Gastrocnemius medialis (tissue), 4 donors: ENCODE results near the gene TMEM209.

Experiments used
- POLR2A ChIP-seq, 2 donors: fragments of 450-650 bp; IDR thresholded peaks; one replicate each; pipeline ENCODE4 v1.6.1; 2017; ENCODE audit warnings: antibody characterized with exemption in 2 of 2, mild to moderate bottlenecking in 2 of 2, moderate library complexity in 2 of 2
- TF ChIP-seq, protein P1 (sequence below), 5 experiments: fragments of 450-650 bp in 3 of 5; fragments of 200-600 bp in 2 of 5; sonication (generic) in 2 of 5; IDR thresholded peaks in 4 of 5; conservative IDR thresholded peaks in 1 of 5; 1 replicate in 4 of 5; 2 replicates in 1 of 5; pipeline ENCODE4 v1.5.1; 2016 to 2019; ENCODE audit warnings: antibody characterized with exemption in 5 of 5, mild to moderate bottlenecking in 3 of 5, moderate library complexity in 3 of 5

DNA sequence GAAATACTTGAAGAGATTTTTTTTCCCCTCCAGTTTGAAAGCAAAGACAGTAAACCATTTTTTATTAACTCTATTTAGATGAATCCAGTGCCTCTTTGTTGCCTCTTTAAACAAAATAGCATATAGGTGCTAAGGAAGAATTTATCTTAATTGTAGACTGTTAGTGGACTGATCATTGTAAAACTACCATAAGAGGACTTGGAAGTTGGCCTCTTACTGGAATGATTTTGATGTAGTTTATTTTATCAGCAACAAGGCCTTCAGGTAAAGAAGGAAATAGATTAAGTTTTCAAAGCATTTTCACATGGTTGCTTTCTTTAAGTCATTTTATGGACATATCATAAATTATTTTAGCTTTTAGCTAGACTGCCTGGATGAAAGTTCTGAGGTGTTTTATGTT is 81.7 kb downstream of the TMEM209 start:
- TF ChIP-seq, protein P1, sequence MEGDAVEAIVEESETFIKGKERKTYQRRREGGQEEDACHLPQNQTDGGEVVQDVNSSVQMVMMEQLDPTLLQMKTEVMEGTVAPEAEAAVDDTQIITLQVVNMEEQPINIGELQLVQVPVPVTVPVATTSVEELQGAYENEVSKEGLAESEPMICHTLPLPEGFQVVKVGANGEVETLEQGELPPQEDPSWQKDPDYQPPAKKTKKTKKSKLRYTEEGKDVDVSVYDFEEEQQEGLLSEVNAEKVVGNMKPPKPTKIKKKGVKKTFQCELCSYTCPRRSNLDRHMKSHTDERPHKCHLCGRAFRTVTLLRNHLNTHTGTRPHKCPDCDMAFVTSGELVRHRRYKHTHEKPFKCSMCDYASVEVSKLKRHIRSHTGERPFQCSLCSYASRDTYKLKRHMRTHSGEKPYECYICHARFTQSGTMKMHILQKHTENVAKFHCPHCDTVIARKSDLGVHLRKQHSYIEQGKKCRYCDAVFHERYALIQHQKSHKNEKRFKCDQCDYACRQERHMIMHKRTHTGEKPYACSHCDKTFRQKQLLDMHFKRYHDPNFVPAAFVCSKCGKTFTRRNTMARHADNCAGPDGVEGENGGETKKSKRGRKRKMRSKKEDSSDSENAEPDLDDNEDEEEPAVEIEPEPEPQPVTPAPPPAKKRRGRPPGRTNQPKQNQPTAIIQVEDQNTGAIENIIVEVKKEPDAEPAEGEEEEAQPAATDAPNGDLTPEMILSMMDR (IDR thresholded peaks at IDR 0.05 in 4 of 5, conservative IDR thresholded peaks at IDR 0.05 in 1 of 5), result no peak
- no peak for TF ChIP-seq POLR2A (IDR thresholded peaks at IDR 0.05)
